HG03066 (cell line): ENCODE data around the gene MYOG.

Source experiments
- ATAC-seq: cut with Tn5 transposase; IDR thresholded peaks from one replicate; pipeline ENCODE4 v1.9.1; 2021; ENCODE audit warnings: low read depth; ENCODE audit not compliant: unreplicated experiment

Gene MYOG

DNA sequence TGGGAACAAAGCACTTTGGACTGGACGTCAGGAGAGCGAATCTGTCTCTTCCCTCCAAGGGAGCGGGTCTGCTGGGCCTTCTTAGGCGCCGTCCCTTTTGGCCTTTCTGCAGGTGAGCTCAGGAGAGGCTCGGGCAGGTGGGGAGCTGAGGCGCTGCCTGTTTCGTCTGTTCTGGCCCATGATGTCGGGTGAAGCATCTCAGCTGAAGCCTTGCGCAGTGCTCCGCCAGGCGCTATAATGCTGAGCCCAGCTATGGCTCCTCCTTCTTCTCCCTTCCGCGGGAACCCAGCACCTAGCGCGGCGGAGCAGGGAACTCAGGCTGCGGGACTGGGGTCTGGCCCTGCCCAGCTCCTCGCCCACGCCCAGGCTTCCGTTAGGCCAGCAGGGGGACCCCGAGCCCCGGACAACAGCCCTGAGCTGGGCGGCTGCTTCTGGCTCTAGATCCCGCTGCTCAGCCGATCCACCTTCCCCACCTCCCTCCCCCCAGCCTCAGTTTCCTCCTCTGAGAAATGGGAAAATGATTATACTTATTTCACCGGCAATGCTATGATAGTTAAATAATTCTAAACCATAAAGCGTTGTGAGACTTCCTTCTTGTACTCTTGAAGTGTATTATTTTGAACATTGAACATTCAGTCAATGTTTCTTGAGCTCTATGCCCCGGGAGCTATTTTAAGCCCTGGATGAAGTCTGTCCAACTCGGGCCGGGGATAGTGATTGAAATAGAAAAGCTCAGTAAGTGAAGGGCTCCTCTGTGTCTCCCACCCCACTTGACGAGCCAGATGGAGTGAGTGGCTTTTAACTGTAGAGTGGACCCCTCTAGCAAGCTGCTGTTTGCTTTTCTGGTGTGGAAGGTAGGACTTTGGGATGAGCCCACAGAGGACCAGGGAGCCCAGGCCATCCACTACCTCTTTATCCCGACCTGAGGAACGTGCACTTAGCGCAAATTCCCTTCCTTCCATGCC is 32.1 kb upstream of the MYOG start:
- no peak for ATAC-seq

DNA sequence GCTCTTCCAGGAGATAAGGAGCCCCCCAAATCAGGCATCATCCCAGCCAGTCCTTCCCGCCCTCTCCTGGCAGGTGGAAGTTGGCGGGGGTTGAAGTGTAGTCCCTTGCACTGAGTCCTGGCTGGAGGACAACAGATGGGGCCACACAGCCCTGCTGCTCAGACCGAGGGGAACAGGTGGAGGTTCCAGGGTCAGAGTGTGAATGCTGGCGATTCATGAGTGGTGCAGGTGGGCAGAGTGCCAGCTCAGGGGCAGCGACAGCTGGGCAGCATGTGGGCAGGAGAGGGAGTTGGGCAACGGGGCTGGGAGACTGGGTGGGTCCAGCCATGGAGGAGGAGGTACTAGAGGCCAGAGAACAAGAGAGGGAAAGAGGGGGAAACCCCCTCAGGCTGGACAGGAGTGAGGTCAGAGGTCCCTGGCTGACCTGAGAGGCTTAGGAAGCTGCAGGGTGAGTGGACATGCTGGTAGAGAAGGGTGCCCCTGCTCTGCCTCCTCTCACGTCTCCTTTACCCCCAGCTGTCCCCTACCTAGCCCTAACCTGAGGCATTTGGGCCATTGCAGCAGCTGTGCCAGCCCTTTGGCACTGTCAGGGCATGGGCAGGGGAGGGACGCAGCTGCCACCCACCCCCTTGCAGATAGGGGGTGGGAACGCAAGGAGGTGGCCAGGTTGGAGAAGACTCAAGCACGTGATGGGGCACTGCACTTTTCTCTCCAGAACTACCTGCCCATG is 30.4 kb upstream of the MYOG start:
- no peak for ATAC-seq

DNA sequence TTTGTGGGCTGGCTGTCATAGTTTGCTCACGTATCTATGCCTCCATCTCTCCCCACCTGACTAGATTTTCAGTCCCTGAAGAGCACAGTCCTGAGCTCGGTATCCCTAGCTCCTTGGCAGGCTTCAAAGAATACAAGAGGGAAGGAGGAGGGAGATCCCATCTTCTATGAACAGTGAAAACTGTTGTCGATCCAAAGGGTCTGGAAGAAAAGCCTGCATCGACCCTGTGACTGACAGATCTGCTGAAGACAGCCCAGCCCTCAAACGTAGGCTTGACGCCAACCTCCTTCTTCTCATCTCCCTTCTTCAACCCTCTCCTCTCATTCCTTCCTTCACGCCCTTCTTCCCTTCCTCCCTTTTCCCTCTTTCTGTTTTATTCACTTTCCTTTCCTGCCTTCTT is 28.4 kb upstream of the MYOG start:
- ATAC-seq = no peak

DNA sequence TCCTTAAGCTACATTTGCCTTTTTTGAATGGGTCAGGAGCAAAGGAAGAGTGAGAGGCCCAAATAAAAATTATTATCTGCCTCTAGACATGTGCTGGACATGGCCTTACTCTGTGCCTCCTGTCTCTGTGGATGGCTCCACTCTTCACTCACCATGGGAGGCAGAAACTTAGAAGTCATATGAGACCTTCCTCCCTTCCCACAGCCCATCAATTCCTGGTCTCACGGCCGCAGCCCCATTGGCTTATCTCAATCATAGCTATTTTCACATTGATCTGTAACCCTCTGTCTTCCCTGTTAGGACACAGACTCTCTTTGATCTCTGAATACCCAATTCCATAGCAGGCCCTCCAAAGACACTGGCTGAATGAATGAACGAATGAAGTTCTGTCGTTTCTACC is 27.5 kb upstream of the MYOG start:
- ATAC-seq = no peak

DNA sequence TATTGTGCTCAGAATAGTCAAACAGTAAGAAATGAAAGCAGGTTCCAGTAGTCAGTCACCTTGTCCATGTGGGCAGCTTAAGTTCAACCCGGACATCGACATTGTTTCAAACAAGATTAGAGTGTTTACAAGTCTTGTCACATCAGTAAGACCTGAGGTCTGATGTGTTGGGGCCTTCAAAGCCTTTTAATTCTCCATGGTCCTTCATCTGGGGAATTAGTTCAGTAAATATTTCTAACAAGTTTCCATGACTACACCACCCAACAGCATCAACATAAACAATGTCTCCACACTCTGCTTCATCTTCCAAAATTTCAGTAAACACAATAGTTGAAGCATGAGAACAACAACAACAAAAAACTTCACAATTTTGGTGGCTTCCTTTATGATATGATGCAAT is 26.7 kb upstream of the MYOG start:
- ATAC-seq = no peak

DNA sequence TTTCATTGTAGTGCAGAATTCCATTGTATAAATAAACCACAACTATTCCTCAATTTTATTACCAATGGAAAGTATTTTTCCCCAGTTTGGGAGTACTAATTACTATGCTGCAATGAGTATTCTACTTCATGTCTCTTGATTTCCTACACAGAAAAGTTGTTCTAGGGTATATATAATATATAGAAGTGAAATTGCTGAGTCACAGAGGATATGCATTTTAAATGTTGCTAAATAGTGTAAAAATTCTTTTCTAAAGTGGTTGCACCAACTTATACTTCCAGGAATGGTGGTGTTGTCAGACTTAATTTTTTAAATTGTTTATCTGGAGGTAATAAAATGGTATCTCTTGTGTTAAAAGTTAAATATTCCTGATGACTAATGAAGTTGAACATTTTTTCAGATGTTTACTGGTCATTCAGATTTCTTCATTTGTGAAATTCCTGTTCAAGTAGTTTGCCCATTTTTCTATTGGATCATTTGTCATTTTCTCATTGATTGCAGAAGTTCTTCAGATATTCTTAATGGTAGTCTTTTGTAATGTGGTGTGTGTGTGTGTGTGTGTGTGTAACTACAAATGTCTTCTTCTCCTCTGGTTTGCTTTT is 19.1 kb upstream of the MYOG start:
- ATAC-seq = no peak

DNA sequence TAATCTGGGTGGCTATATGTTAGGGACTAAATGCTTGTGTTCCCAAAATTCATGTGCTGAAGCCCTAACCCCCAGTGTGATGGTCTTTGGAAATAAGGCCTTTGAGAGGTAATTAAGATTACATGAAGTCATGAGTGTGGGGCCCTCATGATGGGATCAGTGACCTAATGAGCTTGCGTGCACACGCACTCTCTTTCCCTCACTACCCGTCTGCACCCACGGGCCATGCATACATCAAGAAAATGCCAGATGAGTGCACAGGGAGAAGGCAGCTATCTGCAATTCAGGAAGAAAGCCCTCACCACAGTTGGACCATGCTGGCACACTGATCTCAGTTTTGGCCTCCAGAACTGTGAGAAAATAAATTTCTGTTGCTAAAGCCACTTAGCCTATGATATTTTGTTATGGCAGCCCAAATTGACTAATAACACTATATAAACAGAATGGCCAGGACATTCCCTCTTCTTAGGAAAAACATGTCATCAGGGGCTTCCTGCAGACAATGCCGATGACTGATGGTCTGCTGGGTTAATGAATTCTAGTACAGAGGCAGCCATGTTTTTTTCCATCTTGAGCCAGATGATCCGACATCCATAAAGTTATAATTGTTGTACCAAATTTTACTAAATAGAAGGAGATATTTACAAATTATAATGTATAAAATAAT is 18.1 kb upstream of the MYOG start:
- no peak for ATAC-seq

DNA sequence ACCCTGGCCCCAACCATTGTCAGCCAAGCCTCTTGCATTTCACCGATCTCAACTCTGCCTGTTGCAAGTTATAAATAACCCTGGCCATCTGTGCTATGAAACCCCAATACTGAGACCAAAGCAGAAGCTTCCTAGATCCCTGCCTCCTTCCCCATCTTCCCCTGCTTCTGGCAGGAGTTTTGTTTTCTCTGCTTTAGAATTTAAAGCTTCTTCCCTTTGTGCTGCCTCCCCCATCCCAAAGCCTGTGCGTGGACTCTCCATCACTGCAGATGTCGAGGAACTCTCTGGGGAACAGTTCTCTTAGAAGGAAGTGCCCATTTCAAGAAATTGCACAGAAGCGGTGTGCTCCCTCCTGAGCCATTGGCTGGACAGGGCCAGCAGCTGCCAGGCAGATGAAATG is 17.4 kb upstream of the MYOG start:
- no peak for ATAC-seq

DNA sequence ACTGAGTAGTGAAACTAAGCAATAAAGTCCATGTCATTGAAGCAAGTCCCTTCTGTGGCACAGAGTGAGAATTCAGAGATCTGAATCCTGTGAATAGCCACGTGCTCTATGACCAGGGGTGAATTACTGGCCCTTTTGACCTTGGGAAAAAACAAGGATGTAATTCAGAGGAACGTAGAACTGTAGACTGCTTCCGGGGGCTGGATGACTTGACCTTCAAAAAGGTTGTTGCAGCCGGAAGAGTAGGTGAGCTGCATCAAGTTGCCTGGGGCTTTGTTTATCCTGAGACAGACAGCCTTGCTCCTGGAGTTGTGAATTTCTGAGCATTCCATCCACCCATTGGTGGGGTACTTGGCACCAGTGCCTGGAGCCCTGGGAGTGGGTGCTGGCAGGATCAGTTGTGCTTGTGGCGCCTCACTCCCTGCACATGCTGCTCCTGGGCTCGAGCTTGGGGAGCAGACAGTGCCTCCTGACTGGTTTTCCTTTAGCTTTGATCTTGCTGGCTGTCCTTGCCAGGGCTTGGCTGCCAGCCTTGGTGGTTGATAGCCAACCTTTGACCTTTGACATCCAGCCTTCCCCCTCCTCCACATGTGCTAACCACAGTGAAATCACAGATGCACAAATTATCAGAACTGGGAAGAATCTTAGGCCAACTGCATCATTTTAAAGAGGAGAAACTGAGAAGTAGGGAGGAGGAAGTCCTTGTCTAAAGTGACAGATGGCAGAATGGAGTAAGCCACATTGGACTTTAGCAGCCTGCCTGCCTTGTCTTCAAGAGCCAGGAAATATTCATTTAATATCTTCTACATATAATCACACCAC is 16.2 kb upstream of the MYOG start:
- no peak for ATAC-seq

DNA sequence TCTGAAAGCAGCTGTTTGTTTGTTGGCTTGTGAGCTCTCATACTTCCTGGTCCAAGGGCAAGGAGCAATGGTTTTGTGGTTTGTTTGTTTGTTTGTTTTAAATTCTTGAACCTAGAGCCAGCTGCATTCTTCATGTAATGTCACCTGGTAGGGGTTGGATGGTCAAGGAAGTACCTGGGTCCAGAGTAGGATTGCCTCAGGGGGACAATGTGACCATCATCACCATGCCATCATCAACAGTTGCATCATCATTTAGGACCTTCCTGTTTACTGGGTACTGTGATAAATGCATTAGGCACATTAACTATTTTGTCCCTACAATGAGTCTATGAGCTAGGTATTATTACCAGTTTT is 14.7 kb upstream of the MYOG start:
- no peak for ATAC-seq

DNA sequence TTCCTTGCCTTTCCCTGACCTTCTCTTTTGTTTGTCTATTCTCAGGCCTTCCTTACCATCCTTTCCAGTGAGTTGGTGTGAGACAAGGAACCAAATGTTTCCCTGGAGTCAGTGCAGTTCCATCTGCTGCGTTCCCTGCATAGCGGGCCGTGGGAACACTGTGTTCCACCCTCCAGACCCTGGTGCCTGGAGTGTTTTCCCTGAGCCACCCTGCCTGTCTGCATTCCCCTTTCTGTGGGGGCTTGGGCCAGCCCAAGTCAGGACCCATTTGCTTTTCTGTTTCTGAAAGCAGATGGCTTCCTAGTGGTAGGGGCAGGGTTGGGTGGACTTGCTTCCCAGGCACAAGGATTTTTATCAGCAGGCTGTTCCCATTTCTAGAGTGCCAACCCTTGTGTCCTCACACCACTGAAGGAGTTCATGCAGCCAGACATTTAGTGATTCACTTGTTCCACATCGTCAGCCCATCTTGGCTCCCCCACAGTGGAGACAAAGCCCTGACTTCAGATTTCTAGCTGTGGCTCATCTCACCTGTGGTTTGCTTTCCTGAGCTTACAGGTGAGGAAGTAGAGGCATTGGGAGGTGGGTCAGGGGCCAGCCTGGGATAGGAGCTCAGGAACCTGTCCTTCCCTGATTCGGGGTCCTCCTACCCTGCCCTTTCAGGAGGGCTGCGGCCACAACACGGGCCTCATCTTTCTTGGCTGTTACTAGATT is 14.1 kb upstream of the MYOG start:
- no peak for ATAC-seq

DNA sequence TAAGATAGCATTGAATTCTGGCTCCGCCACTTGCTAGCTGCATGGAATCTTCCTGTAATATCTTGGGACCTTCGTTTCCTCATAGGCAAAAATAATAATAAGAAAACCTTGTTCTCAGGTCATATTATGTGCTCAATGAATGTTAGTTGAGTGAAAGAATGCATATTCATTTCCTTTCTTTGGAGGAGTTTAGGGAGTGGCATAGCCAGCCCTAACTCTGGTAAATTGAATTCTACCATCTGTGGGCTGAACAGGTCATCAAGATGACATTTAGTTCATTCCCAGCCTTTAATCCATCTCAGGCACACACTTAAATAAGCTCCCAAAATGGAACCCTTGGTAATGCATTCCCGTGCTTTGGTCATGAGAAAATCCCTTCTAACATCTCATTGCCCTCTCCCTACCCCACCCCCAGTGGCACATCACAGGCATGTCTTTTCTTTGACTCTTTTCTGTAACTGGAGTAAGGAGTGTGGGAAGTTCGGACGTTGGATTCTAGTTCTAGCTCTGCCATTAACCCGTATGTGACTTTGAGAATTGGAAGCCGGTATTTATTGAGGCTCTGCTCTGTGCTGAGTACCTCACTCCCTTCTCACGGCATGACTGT is 13.2 kb upstream of the MYOG start:
- ATAC-seq = no peak

DNA sequence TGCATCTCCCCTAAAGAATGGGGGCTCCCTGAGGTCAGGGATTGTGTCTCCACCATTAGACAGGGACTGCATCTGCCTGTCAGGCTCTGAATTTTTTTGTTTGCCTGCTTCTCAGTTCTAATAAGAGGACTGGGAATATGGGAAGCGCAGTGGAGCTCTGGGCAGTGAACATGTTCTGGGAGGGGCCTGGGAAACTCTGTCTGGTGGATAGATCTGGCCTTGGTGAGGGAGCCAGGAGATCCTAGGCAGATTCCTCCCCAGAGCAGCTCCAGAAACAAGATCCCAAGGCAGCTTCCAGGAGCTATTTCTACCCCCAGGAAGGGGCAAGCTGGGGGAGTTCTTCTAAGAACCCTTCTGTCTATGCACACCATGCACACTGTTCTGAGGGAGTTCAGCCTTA is 12.6 kb upstream of the MYOG start:
- no peak for ATAC-seq

DNA sequence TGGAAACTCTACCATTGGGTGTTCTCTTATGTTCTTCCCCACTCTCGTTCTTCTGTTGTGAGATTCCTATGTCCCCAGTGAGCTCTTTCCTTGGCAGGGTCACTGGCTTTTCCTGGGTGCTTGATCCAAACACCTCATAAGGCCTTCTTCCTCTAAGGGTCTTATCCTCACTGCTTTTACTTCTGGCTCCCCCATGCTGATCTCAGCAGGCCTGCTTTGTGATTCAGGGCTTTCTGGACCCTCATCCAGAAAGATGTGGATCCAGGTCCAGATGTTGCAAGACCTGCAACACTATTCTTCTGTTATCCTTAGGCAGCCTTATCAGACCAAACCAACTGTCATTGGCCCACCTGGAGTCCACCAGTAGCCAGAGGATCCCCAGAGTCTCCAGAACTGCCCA is 11.2 kb upstream of the MYOG start:
- ATAC-seq = no peak

DNA sequence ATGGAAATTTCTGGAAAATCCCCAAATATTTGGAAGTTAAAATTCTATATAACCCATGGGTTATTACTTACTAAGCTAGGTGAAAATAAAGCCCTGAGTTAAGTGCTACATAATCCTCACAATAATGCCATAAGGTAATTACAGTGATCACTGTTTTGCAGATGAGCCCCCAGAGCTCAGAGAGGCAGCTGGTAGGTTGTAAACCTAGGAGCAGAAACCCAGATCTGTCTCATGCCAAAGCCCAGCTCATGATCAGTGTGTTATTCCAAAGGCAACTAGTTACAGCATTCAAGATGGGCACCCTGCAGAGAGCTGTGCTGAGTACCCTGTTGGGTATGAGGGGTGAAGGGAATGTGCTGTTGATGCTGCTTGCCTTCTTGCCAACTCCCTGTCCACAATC is 10.8 kb upstream of the MYOG start:
- no peak for ATAC-seq

DNA sequence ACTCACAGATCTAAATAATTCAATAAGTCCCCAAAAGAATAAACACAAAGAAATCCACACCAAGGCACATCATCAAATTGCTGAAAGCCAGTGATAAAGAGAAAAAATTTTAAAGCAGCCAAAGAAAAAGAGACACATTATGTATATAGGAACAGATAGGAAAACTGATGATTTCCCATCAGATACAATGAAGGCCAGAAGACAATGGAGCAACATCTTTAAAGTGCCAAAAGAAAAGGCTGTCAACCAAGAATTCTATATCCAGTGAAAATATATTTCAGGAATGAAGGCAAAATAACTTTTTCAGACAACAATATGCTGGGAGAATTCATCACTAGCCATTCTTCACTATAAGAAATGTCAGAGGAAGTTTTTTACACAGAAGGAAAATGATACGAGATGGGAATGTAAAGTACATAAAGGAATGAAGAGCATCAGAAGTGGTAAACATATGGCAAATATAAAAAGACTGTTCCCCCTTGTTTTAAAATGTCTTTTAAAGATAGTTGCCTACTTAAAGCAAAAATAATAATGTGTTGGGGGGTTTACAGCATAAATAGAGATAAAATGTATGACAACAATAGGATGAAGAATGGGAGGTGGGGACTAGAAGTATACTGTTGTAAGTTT is 9.4 kb upstream of the MYOG start:
- no peak for ATAC-seq

DNA sequence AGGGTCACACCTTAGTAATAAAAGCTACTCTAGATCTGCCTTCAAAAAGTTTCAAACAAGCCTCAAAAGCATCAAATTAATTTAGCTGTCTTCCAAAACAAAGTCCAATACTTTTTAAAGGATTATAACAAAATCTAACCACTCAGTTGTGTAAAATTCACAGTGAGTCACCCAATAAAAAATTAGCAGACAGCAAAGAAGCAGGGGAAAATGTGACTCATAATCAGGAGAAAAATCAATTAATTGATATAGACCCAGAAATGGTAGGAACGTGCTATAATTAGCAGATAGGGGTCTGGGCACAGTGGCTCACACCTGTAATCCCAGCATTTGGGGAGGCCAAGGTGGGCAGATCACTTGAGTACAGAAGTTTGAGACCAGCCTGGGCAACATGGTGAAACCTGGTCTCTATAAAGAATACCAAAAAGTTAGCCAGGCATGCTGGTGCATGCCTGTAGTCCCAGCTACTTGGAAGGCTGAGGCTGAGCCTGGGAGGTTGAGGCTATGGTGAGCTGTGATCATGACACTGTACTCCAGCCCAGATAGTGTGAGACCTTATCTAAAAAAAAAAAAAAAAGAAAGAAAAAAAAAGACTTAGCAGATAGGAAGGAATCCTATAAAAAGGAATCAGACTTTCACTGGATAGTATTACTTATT is 8.1 kb upstream of the MYOG start:
- no peak for ATAC-seq

DNA sequence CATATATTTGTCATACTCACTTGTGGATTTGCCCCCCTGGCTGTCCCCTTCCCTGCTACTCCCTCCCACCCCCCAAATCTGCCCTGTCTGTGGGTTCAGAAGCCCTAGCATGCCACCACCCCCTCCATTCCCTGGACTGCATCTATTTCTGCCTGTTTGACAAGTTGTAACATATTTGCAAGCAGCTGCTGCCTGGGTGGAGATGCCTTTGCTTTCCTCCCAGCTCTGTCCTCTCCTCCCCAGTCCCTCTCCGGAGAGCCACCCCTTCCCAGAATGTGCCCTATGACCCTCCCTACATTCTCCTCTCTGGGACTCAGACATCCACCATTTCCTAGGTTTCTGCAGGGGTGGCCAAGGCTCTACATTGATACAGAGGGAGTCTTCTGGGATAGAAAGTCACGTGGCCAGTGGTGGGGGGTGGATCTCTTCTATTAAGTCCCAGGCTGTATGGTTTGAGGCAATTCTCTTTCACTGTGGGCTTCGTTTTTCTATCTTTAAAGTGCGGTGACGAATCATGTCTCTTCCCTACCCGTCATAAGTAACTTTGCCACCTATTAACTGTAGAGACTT is 6.0 kb upstream of the MYOG start:
- ATAC-seq = no peak
